Activated T-cell treated with anti-CD3 and anti-CD28 coated beads, Interleukin-2, amount 50 U/mL, for 72 hours (primary cell): Measurements from ENCODE around the gene CACTIN. TPM values are rescaled to one million over a fixed set of nuclear protein-coding genes. Genes with fewer than 3 reads are reported as not detected.

Source experiments
- ATAC-seq, 2 donors: fragments of 150-1000 bp; cut with Tn5 transposase; replicated peaks in 1 of 2; 2 replicates each; pipeline ENCODE4 v1.10.0; 2021; ENCODE audit warnings: moderate library complexity in 2 of 2, mild to moderate bottlenecking in 1 of 2
- DNase-seq, 2 donors: peaks; one replicate each; pipeline ENCODE4 v3.0.0; 2021 to 2022; ENCODE audit warnings: mixed read lengths in 1 of 2
- H3K27ac Mint-ChIP-seq: one replicate; pipeline ENCODE4 v1.8.0; 2022; ENCODE audit warnings: mild to moderate bottlenecking, moderate library complexity, mixed read lengths
- H3K27me3 Mint-ChIP-seq: one replicate; pipeline ENCODE4 v1.8.0; 2022; ENCODE audit warnings: low read depth, mixed read lengths
- H3K36me3 Mint-ChIP-seq, 2 donors: one replicate each; pipeline ENCODE4 v1.8.0; 2022; ENCODE audit warnings: mixed read lengths in 2 of 2, mild to moderate bottlenecking in 1 of 2; ENCODE audit not compliant: insufficient read depth in 2 of 2
- H3K4me1 Mint-ChIP-seq: one replicate; pipeline ENCODE4 v1.8.0; 2022; ENCODE audit warnings: low read depth, mixed read lengths
- H3K4me3 Mint-ChIP-seq, 2 donors: one replicate each; pipeline ENCODE4 v1.8.0; 2022; ENCODE audit warnings: mild to moderate bottlenecking in 2 of 2, mixed read lengths in 2 of 2, moderate library complexity in 2 of 2
- H3K9me3 Mint-ChIP-seq, 2 donors: one replicate each; pipeline ENCODE4 v1.8.0; 2022; ENCODE audit warnings: mixed read lengths in 2 of 2
- total RNA-seq, 2 donors: library from RNA; stranded (reverse); gene quantifications; one replicate each; pipeline ENCODE4 v1.2.3, GENCODE V29; 2022

Gene CACTIN
- total RNA-seq, 2 donors from 2014 or later, result 24.4 to 31.2 TPM

DNA sequence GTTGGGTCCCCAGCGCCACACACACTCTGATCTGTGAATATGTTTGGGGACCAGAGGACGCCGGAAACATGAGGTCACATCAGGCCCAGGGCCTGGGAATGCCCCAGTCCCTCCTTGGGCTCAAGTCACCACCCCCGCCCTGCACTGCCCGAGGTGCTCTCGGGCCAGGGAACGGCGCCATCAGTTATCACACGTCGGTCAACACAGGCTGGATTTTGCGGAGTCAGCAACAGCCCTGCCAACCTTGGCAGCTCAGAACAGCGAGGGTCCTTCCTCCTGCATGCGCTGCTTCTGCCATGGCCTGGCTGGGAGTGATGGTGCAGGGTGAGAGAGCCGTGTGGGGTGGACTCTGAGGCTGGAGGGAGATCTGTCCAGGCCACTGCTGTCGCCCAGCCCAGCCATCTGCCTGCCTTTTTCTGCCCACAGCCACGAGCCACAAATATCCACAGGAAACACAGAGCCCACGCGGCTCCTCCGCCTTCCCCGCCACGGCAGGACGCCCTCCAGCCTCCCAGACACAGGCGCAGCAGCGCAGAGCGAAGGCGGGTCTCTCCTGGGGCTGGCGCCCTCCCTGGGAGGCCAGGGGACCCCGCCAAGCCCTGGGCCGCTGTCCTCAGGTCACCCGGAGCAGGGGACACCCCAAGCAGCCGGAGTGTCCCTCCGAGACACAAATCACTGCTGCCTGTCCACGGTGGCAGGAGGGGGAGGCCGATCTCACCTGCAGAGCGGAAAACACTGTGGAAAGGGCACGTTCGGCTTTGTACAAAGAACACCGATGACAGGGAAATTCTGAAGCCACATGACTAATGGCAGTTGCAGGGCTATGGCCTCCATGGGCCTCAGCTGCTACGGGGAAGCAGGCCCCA is 31.6 kb upstream of the CACTIN start:
- no peak overlapping the region for H3K27ac Mint-ChIP-seq
- H3K4me3 Mint-ChIP-seq, result no peak overlapping the region
- H3K36me3 Mint-ChIP-seq, result peaks cover 0 to 5% of the 10 kb centered on the region in 2 donors
- ATAC-seq, result no peak
- no peaks in the 10 kb centered on the region for H3K9me3 Mint-ChIP-seq
- no peaks in the 10 kb centered on the region for H3K4me1 Mint-ChIP-seq
- no peaks in the 10 kb centered on the region for H3K27me3 Mint-ChIP-seq
- DNase-seq, result no peak

GRCh38 chr19:3657395-3657769 is 30.8 kb upstream of the CACTIN start:
- Mint-ChIP-seq H3K36me3 (peaks cover 0 to 5% of the 10 kb centered on the region in 2 donors), H3K27me3 (no peaks in the 10 kb centered on the region), H3K4me3 (no peak overlapping the region), H3K4me1 (no peaks in the 10 kb centered on the region), H3K27ac (no peak overlapping the region), H3K9me3 (no peaks in the 10 kb centered on the region)
- DNase-seq (no peak), ATAC-seq (no peak)

- Mint-ChIP-seq H3K36me3 (peaks cover 0 to 5% of the 10 kb centered on the region in 2 donors), H3K4me3 (no peak overlapping the region), H3K27me3 (no peaks in the 10 kb centered on the region), H3K9me3 (no peaks in the 10 kb centered on the region), H3K27ac (no peak overlapping the region), H3K4me1 (no peaks in the 10 kb centered on the region)
- no peak for DNase-seq
- no peak for ATAC-seq
These were observed 30.3 kb upstream of the CACTIN start for GRCh38 chr19:3656747-3657394.

- Mint-ChIP-seq H3K27me3 (no peaks in the 10 kb centered on the region), H3K4me3 (no peak overlapping the region), H3K27ac (no peak overlapping the region), H3K36me3 (peaks cover 0 to 3% of the 10 kb centered on the region in 2 donors), H3K9me3 (no peaks in the 10 kb centered on the region), H3K4me1 (no peaks in the 10 kb centered on the region)
- DNase-seq, result no peak
- no peak for ATAC-seq
These were observed 29.6 kb upstream of the CACTIN start for GRCh38 chr19:3656073-3656746.

- H3K27me3 Mint-ChIP-seq, result no peaks in the 10 kb centered on the region
- no peaks in the 10 kb centered on the region for H3K9me3 Mint-ChIP-seq
- no peak for ATAC-seq
- DNase-seq, result no peak
- H3K36me3 Mint-ChIP-seq, result peaks cover 0 to 3% of the 10 kb centered on the region in 2 donors
- no peak overlapping the region for H3K4me3 Mint-ChIP-seq
- no peak overlapping the region for H3K27ac Mint-ChIP-seq
- no peaks in the 10 kb centered on the region for H3K4me1 Mint-ChIP-seq
These were observed 28.9 kb upstream of the CACTIN start for GRCh38 chr19:3655402-3656072.

DNA sequence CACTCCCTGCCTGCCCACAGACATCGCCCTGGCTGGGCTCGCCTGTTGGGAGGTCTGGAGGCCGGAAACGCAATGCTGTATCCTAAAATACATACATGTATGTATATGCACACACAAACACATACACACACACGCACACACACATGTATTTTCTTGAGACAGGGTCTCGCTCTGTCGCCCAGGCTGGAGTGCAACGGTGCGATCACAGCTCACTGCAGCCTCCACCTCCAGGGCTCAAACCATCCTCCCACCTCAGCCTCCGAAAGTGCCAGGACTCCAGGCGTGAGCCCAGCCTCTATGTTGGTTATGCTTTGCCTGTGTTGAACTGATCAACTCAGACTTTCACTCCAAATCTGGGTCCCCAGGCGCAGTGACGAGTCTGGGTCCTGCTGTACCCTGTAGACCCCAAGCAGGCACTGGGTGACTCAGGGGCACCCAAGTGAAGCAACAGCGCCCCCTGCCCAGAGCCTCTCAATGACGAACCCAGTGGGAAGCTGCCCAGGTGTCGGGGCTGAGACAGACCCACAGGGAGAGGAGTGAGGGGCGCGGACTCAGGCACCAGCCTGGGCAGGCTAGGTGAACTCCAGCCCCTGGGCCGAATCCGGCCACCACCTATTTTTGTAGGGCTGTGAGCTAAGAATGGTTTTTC is 27.4 kb upstream of the CACTIN start:
- H3K4me3 Mint-ChIP-seq, result no peak overlapping the region
- no peaks in the 10 kb centered on the region for H3K4me1 Mint-ChIP-seq
- DNase-seq, result peak; percentile 19 to 22
- no peak overlapping the region for H3K27ac Mint-ChIP-seq
- no peaks in the 10 kb centered on the region for H3K9me3 Mint-ChIP-seq
- H3K27me3 Mint-ChIP-seq, result no peaks in the 10 kb centered on the region
- ATAC-seq, result no peak
- H3K36me3 Mint-ChIP-seq, result peaks cover 0 to 3% of the 10 kb centered on the region in 2 donors

- DNase-seq (no peak), ATAC-seq (no peak)
- no peak overlapping the region for H3K4me3 Mint-ChIP-seq
- no peak overlapping the region for H3K27ac Mint-ChIP-seq
- H3K9me3 Mint-ChIP-seq, result no peaks in the 10 kb centered on the region
- H3K4me1 Mint-ChIP-seq, result no peaks in the 10 kb centered on the region
- peaks cover 0 to 3% of the 10 kb centered on the region in 2 donors for H3K36me3 Mint-ChIP-seq
- no peaks in the 10 kb centered on the region for H3K27me3 Mint-ChIP-seq
These were observed 26.6 kb upstream of the CACTIN start for GRCh38 chr19:3653081-3653795.

- ATAC-seq (no peak), DNase-seq (no peak)
- H3K9me3 Mint-ChIP-seq, result no peaks in the 10 kb centered on the region
- no peaks in the 10 kb centered on the region for H3K27me3 Mint-ChIP-seq
- no peaks in the 10 kb centered on the region for H3K4me1 Mint-ChIP-seq
- H3K4me3 Mint-ChIP-seq, result no peak overlapping the region
- peaks cover 0 to 3% of the 10 kb centered on the region in 2 donors for H3K36me3 Mint-ChIP-seq
- no peak overlapping the region for H3K27ac Mint-ChIP-seq
These were observed 25.8 kb upstream of the CACTIN start for GRCh38 chr19:3652422-3652821.

- H3K4me3 Mint-ChIP-seq, result no peak overlapping the region
- H3K9me3 Mint-ChIP-seq, result no peaks in the 10 kb centered on the region
- H3K27ac Mint-ChIP-seq, result no peak overlapping the region
- no peaks in the 10 kb centered on the region for H3K27me3 Mint-ChIP-seq
- ATAC-seq (no peak), DNase-seq (no peak)
- H3K4me1 Mint-ChIP-seq, result no peaks in the 10 kb centered on the region
- H3K36me3 Mint-ChIP-seq, result no peaks in the 10 kb centered on the region
These were observed 25.1 kb upstream of the CACTIN start for GRCh38 chr19:3651684-3652083.

DNA sequence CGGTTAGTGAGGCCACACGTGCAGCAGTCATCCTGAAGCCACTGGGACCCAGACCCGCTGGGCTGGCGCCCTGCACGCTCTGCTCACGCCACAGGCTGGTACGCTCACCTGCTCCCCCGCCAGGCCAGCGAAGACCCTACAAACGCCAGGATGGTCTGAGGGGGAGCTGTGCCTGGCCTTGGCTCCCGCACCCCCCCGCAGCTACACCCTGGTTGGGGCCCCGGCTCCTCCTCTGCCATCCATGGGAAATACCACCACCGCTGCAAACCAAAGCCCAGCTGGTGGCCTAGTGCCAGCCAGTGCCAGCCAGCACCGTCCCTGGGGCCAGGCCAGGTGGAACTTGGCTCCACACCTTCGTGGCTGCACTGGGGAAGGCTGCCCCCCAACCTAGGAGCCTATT is 23.3 kb upstream of the CACTIN start:
- Mint-ChIP-seq H3K4me3 (no peak overlapping the region), H3K9me3 (no peaks in the 10 kb centered on the region), H3K4me1 (no peaks in the 10 kb centered on the region), H3K36me3 (no peaks in the 10 kb centered on the region), H3K27ac (no peak overlapping the region), H3K27me3 (no peaks in the 10 kb centered on the region)
- DNase-seq (no peak), ATAC-seq (no peak)

DNA sequence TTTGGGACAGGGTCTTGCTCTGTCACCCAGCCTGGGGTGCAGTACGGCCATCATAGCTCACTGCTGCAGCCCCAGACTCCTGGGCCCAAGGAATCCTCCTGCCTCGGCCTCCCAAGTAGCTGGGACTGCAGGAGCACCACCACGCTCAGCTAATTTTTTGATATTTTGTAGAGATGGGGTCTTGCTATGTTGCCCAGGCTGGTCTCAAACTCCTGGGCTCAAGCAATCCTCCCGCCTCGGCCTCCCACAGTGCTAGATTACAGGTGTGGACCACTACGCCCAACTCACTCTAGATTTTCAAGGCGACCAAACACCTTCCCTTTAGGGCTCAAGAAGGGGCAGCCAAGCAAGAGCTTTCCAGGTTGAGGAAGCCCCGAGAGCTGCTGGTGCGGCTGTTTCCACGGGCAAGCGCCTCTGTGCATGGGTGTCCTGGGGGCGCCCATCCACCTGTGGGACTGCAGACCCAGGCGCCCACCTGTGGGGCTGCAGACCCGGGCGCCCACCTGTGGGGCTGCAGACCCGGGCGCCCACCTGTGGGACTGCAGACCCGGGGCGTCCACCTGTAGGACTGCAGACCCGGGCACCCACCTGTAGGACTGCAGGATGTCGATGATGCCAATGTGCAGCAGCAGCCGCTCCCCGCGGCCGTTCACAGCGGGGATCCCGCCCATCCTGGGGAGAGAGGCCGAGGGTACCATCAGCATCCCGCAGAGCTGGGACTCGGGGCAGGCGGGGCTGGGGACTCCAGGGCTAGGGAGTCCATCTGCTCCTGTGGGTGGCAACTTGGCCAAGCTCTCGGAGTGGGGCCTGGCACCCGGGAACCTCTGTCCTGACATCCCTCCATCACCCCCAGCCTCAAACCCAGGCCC is 21.7 kb upstream of the CACTIN start:
- H3K36me3 Mint-ChIP-seq, result no peaks in the 10 kb centered on the region
- no peak for ATAC-seq

More for the DNA sequence above, 21.7 kb upstream of the CACTIN start:
- no peak for DNase-seq
- Mint-ChIP-seq H3K27ac (no peak overlapping the region), H3K27me3 (no peaks in the 10 kb centered on the region), H3K4me1 (no peaks in the 10 kb centered on the region), H3K4me3 (no peak overlapping the region), H3K9me3 (no peaks in the 10 kb centered on the region)
